HCT116 (cell line): ENCODE results near the gene STPG1. TPM values are rescaled to one million over a fixed set of nuclear protein-coding genes. Genes with fewer than 3 reads are reported as not detected.

ENCODE experiments used
- ATAC-seq: fragments of 200-7000 bp; cut with Tn5 transposase; 2 replicates; pipeline ENCODE4 v1.9.1; 2020; ENCODE audit warnings: mild to moderate bottlenecking, moderate library complexity
- BruUV-seq: library from RNA; stranded (reverse); fragments of 400-500 nt; replicated peaks from 2 replicates; lab custom pipeline; 2021; lab: Mats Ljungman, UMichigan
- CTCF ChIA-PET: fragments of 300-600 bp; sonication (Branson Sonifier 250); formaldehyde crosslinking; loops from one replicate; lab custom pipeline; 2021; ENCODE audit warnings: antibody characterized with exemption; lab: Charles Lee
- POLR2A ChIA-PET: fragments of 300-600, 350-600 bp; sonication (Branson Sonifier 250); formaldehyde crosslinking; loops from one replicate; lab custom pipeline; 2021; ENCODE audit warnings: antibody characterized with exemption; lab: Charles Lee
- RAD21 ChIA-PET, 2 experiments: fragments of 300-600 bp; sonication (Branson Sonifier 250); formaldehyde crosslinking; loops; one replicate each; lab custom pipeline; 2023; ENCODE audit warnings: low total read pairs in 2 of 2; ENCODE audit not compliant: uncharacterized antibody in 2 of 2, unreplicated experiment in 2 of 2, low non-redundant PET in 1 of 2; lab: Charles Lee
- DNase-seq: peaks from one replicate; pipeline ENCODE4 v3.0.0-alpha.2; 2010; ENCODE audit warnings: low read depth, low spot score
- H2AFZ ChIP-seq: fragments of 200-600 bp; shearing (Covaris generic), sonication (generic); 2 replicates; pipeline ENCODE4 v1.6.1; 2017; ENCODE audit warnings: low read depth, mixed run types, mixed read lengths, antibody characterized with exemption, low read length; ENCODE audit not compliant: poor library complexity, severe bottlenecking
- H3K27ac ChIP-seq: 2 replicates; pipeline ENCODE4 v1.5.1; 2012; ENCODE audit warnings: low read depth, low read length
- H3K27me3 ChIP-seq: fragments of 200-600 bp; sonication (generic); 2 replicates; pipeline ENCODE4 v1.6.1; 2016; ENCODE audit warnings: mixed run types, low read length, mixed read lengths; ENCODE audit not compliant: insufficient read depth
- H3K36me3 ChIP-seq, 2 experiments: fragments of 200-500 bp in 1 of 2; fragments of 200-600 bp in 1 of 2; sonication (Bioruptor generic) in 1 of 2; sonication (generic) in 1 of 2; 2 replicates each; pipeline versions ENCODE4 v1.5.1 to v1.6.1; 2014 to 2016; ENCODE audit warnings: low read length in 2 of 2, inconsistent platforms in 1 of 2, mixed read lengths in 1 of 2, mixed run types in 1 of 2; ENCODE audit not compliant: insufficient read depth in 2 of 2, control insufficient read depth in 1 of 2
- H3K4me1 ChIP-seq, 2 experiments: fragments of 200-600 bp in 1 of 2; sonication (generic) in 1 of 2; 2 replicates each; pipeline versions ENCODE4 v1.5.1 to v1.6.1; 2012 to 2017; ENCODE audit warnings: low read length in 2 of 2, inconsistent platforms in 1 of 2, mild to moderate bottlenecking in 1 of 2, mixed read lengths in 1 of 2, mixed run types in 1 of 2, moderate library complexity in 1 of 2; ENCODE audit not compliant: insufficient read depth in 2 of 2, control insufficient read depth in 1 of 2
- H3K4me2 ChIP-seq: fragments of 200-600 bp; sonication (generic); 2 replicates; pipeline ENCODE4 v1.6.1; 2017; ENCODE audit warnings: mixed run types, low read length, mixed read lengths
- H3K4me3 ChIP-seq, 2 experiments: fragments of 200-600 bp in 1 of 2; sonication (generic) in 1 of 2; replicated peaks in 1 of 2; 2 replicates each; pipeline ENCODE4 v1.5.1; 2011 to 2016; ENCODE audit warnings: low read length in 2 of 2, control low read depth in 1 of 2, low read depth in 1 of 2, mild to moderate bottlenecking in 1 of 2, mixed read lengths in 1 of 2, mixed run types in 1 of 2
- H3K79me2 ChIP-seq: fragments of 200-600 bp; sonication (generic); 2 replicates; pipeline ENCODE4 v1.6.1; 2017; ENCODE audit warnings: mild to moderate bottlenecking, mixed run types, low read length, moderate library complexity, mixed read lengths; ENCODE audit not compliant: insufficient read depth
- H3K9ac ChIP-seq: fragments of 200-600 bp; sonication (generic); 2 replicates; pipeline ENCODE4 v1.6.1; 2016; ENCODE audit warnings: low read length, mixed read lengths
- H3K9me2 ChIP-seq: fragments of 200-600 bp; sonication (generic), shearing (Covaris generic); 2 replicates; pipeline ENCODE4 v1.6.1; 2017; ENCODE audit warnings: mixed run types, mild to moderate bottlenecking, moderate library complexity; ENCODE audit not compliant: insufficient read depth
- H3K9me3 ChIP-seq, 2 experiments: fragments of 200-500 bp in 1 of 2; fragments of 200-600 bp in 1 of 2; sonication (Bioruptor generic) in 1 of 2; sonication (generic) in 1 of 2; 2 replicates each; pipeline ENCODE4 v1.6.1; 2014 to 2017; ENCODE audit warnings: low read length in 2 of 2, mixed read lengths in 2 of 2, inconsistent platforms in 1 of 2, low read depth in 1 of 2, mild to moderate bottlenecking in 1 of 2, mixed run types in 1 of 2, moderate library complexity in 1 of 2; ENCODE audit not compliant: control insufficient read depth in 1 of 2, insufficient read depth in 1 of 2
- H4K20me1 ChIP-seq: fragments of 200-600 bp; sonication (generic), shearing (Covaris generic); 2 replicates; pipeline ENCODE4 v1.6.1; 2017; ENCODE audit warnings: mixed run types, mild to moderate bottlenecking, moderate library complexity; ENCODE audit not compliant: insufficient read depth
- CBX3 ChIP-seq: IDR thresholded peaks from 2 replicates; pipeline ENCODE4 v1.6.1; 2012; ENCODE audit warnings: low read depth
- EGR1 ChIP-seq: IDR thresholded peaks from 2 replicates; pipeline ENCODE4 v1.6.1; 2012; ENCODE audit warnings: low read depth
- ELF1 ChIP-seq: IDR thresholded peaks from 2 replicates; pipeline ENCODE4 v1.6.1; 2012; ENCODE audit warnings: low read depth, borderline replicate concordance
- EZH2 ChIP-seq: fragments of 200-600 bp; sonication (generic); IDR thresholded peaks from 2 replicates; pipeline ENCODE4 v1.6.1; 2017; ENCODE audit warnings: antibody characterized with exemption, mixed run types
- JUND ChIP-seq: IDR thresholded peaks from 2 replicates; pipeline ENCODE4 v1.6.1; 2012
- RAD21 ChIP-seq: IDR thresholded peaks from 2 replicates; pipeline ENCODE4 v1.6.1; 2012; ENCODE audit warnings: low read depth, mild to moderate bottlenecking
- SP1 ChIP-seq: IDR thresholded peaks from 2 replicates; pipeline ENCODE4 v1.6.1; 2012; ENCODE audit warnings: low read depth
- ZFX ChIP-seq: fragments of 450-650 bp; IDR thresholded peaks from 2 replicates; pipeline ENCODE4 v1.6.1; 2017
- ZNF274 ChIP-seq: fragments of 200-500 bp; sonication (Bioruptor generic); IDR thresholded peaks from 2 replicates; pipeline ENCODE4 v1.6.1; 2014; ENCODE audit warnings: mild to moderate bottlenecking, low read depth, low read length, inconsistent platforms
- intact Hi-C: fragments of 100-400 bp; cut with micrococcal nuclease; formaldehyde crosslinking; loops from 2 replicates; pipeline ENCODE4 v1.10.0; 2022
- total RNA-seq: library from RNA; stranded (reverse); gene quantifications from one replicate; pipeline ENCODE4 v1.2.1, GENCODE V29; 2021; ENCODE audit not compliant: unreplicated experiment
- TF ChIP-seq, protein P1 (sequence below): IDR thresholded peaks from 2 replicates; pipeline ENCODE4 v1.6.1; 2012; ENCODE audit warnings: low read depth
- TF ChIP-seq, protein P2 (sequence below), 3 experiments: fragments of 200-600 bp in 1 of 3; sonication (generic) in 1 of 3; IDR thresholded peaks in 2 of 3; conservative IDR thresholded peaks in 1 of 3; 2 replicates each; pipeline ENCODE4 v1.5.1; 2012 to 2017; ENCODE audit warnings: low read depth in 2 of 3, low read length in 2 of 3, antibody characterized with exemption in 1 of 3, borderline replicate concordance in 1 of 3, control low read depth in 1 of 3, mild to moderate bottlenecking in 1 of 3, mixed read lengths in 1 of 3, mixed run types in 1 of 3, moderate library complexity in 1 of 3; ENCODE audit not compliant: insufficient read depth in 1 of 3

STPG1 gene
- total RNA-seq, 1 experiment from 2014 or later: 13.4 TPM

DNA sequence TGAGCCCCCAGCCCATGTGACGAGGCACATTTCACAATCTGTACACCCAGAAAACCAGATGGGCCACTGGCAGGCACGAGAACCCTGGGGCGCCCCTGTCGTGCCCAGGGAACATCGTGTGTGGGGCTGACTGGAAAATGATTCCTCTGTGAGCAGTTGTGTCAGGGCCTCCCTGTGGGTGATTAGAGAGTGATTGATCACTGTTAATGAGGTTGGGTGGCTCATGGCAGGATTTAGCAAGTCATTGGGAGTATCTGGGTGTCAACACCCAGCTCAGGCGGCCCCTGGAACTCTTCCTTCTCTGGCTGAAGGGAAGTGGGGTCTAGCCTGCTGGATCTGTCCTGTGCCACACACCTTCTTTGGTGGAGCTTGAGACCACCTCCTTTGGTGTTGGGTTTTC, 88.7 kb downstream of the STPG1 start:
- ATAC-seq (no peak), DNase-seq (no peak)
- no peaks in the 10 kb centered on the region for H3K79me2 ChIP-seq
- intact Hi-C loops: loop anchor here (5.0 kb wide), 2 partner anchors 67 to 123 kb away; no protein-coding TSS in a partner anchor
- peaks cover 28 to 70% of the 10 kb centered on the region in 2 experiments for H3K4me1 ChIP-seq
- no peak for TF ChIP-seq EZH2
- TF ChIP-seq EGR1: no peak
- TF ChIP-seq, protein P1, sequence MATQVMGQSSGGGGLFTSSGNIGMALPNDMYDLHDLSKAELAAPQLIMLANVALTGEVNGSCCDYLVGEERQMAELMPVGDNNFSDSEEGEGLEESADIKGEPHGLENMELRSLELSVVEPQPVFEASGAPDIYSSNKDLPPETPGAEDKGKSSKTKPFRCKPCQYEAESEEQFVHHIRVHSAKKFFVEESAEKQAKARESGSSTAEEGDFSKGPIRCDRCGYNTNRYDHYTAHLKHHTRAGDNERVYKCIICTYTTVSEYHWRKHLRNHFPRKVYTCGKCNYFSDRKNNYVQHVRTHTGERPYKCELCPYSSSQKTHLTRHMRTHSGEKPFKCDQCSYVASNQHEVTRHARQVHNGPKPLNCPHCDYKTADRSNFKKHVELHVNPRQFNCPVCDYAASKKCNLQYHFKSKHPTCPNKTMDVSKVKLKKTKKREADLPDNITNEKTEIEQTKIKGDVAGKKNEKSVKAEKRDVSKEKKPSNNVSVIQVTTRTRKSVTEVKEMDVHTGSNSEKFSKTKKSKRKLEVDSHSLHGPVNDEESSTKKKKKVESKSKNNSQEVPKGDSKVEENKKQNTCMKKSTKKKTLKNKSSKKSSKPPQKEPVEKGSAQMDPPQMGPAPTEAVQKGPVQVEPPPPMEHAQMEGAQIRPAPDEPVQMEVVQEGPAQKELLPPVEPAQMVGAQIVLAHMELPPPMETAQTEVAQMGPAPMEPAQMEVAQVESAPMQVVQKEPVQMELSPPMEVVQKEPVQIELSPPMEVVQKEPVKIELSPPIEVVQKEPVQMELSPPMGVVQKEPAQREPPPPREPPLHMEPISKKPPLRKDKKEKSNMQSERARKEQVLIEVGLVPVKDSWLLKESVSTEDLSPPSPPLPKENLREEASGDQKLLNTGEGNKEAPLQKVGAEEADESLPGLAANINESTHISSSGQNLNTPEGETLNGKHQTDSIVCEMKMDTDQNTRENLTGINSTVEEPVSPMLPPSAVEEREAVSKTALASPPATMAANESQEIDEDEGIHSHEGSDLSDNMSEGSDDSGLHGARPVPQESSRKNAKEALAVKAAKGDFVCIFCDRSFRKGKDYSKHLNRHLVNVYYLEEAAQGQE: no peak
- no peak for TF ChIP-seq JUND
- H2AFZ ChIP-seq: no peak overlapping the region
- BruUV-seq: no TSS peak
- ChIA-PET CTCF (no interaction called here), POLR2A (no interaction called here), RAD21 (no interaction called here)
- no peaks in the 10 kb centered on the region for H4K20me1 ChIP-seq
- no peaks in the 10 kb centered on the region for H3K9me2 ChIP-seq
- H3K9me3 ChIP-seq: no peaks in the 10 kb centered on the region
- no peak overlapping the region for H3K4me3 ChIP-seq
- H3K27me3 ChIP-seq: peaks cover 78% of the 10 kb centered on the region
- no peak overlapping the region for H3K27ac ChIP-seq
- no peak overlapping the region for H3K9ac ChIP-seq
- no peak overlapping the region for H3K4me2 ChIP-seq
- no peaks in the 10 kb centered on the region for H3K36me3 ChIP-seq

DNA sequence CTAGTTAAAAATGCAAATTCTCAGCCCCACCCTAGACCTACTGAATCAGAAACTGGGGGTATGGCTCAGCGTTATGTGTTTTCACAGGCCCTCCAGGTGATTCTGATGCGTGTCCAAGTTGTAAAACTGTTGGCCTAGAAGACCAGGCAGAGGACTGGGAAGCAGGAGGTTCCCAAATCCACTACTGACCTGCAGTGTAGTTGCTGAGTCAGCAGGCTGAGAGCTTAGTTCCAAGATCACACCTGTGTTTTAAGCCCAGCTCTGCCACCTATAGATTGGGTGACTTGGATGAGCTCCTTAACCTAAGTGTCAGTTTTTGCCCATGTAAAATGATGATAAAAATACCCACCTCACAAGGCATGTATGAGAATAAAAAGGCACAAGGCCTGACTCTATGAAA, 90.3 kb downstream of the STPG1 start:
- Histone ChIP-seq H3K27ac (no peak overlapping the region), H3K9me3 (no peaks in the 10 kb centered on the region), H3K9ac (no peak overlapping the region), H3K4me1 (peaks cover 40 to 87% of the 10 kb centered on the region in 2 experiments), H3K4me3 (no peak overlapping the region), H3K36me3 (no peaks in the 10 kb centered on the region), H2AFZ (no peak overlapping the region), H4K20me1 (no peaks in the 10 kb centered on the region), H3K4me2 (peak overlapping the region; percentile 92), H3K9me2 (no peaks in the 10 kb centered on the region), H3K27me3 (peaks cover 82% of the 10 kb centered on the region), H3K79me2 (no peaks in the 10 kb centered on the region)
- ATAC-seq (no peak), DNase-seq (no peak)
- ChIA-PET CTCF (interaction anchor here (0.9 to 1.1 kb wide), 3 partner anchors 120 to 124 kb away, joined by 3 to 4 read pairs (median 3); no protein-coding TSS in a partner anchor), RAD21 (no interaction called here), POLR2A (no interaction called here)
- BruUV-seq: no TSS peak
- TF ChIP-seq EGR1 (no peak), ELF1 (no peak), JUND (no peak), ZNF274 (no peak), SP1 (no peak), RAD21 (peak; percentile 45), CBX3 (no peak), ZFX (no peak)
- TF ChIP-seq, protein P2, sequence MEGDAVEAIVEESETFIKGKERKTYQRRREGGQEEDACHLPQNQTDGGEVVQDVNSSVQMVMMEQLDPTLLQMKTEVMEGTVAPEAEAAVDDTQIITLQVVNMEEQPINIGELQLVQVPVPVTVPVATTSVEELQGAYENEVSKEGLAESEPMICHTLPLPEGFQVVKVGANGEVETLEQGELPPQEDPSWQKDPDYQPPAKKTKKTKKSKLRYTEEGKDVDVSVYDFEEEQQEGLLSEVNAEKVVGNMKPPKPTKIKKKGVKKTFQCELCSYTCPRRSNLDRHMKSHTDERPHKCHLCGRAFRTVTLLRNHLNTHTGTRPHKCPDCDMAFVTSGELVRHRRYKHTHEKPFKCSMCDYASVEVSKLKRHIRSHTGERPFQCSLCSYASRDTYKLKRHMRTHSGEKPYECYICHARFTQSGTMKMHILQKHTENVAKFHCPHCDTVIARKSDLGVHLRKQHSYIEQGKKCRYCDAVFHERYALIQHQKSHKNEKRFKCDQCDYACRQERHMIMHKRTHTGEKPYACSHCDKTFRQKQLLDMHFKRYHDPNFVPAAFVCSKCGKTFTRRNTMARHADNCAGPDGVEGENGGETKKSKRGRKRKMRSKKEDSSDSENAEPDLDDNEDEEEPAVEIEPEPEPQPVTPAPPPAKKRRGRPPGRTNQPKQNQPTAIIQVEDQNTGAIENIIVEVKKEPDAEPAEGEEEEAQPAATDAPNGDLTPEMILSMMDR (IDR thresholded peaks at IDR 0.05 in 2 of 3, conservative IDR thresholded peaks at IDR 0.05 in 1 of 3; ENCODE audit: borderline replicate concordance in 1 of 3, insufficient read depth in 1 of 3, low read depth in 2 of 3, low read length in 2 of 3): no peak
- intact Hi-C loops: loop anchor here (5.0 kb wide), 2 partner anchors 69 to 121 kb away; no protein-coding TSS in a partner anchor
